H9 (cell line): ENCODE data around the gene LAMB1. TPM values are rescaled to one million over a fixed set of nuclear protein-coding genes. Genes with fewer than 3 reads are reported as not detected.

Experiments used
- DNase-seq: peaks from one replicate; pipeline ENCODE4 v3.0.0-alpha.2; 2017
- H2AFZ ChIP-seq: one replicate; pipeline ENCODE4 v1.6.1; 2013; ENCODE audit warnings: mild to moderate bottlenecking, low read length, control low read depth, moderate library complexity
- H2AK5ac ChIP-seq: 2 replicates; pipeline ENCODE4 v1.6.1; 2013; ENCODE audit warnings: low read length, control low read depth, mixed read lengths; ENCODE audit not compliant: insufficient read length
- H2BK120ac ChIP-seq: one replicate; pipeline ENCODE4 v1.6.1; 2013; ENCODE audit warnings: low read depth, mild to moderate bottlenecking, low read length, control low read depth, inconsistent platforms; ENCODE audit not compliant: poor library complexity, severe bottlenecking
- H2BK12ac ChIP-seq: 2 replicates; pipeline ENCODE4 v1.6.1; 2013; ENCODE audit warnings: low read length, control low read depth, mixed read lengths, low read depth; ENCODE audit not compliant: insufficient read length
- H2BK15ac ChIP-seq: 2 replicates; pipeline ENCODE4 v1.6.1; 2013; ENCODE audit warnings: low read depth, low read length, control low read depth
- H2BK20ac ChIP-seq: one replicate; pipeline ENCODE4 v1.6.1; 2013; ENCODE audit warnings: low read depth, mild to moderate bottlenecking, low read length, control low read depth, inconsistent platforms; ENCODE audit not compliant: poor library complexity, severe bottlenecking
- H2BK5ac ChIP-seq: 2 replicates; pipeline ENCODE4 v1.6.1; 2013; ENCODE audit warnings: low read length, control low read depth, mixed read lengths; ENCODE audit not compliant: insufficient read length
- H3K14ac ChIP-seq: 2 replicates; pipeline ENCODE4 v1.6.1; 2013; ENCODE audit warnings: low read length, control low read depth; ENCODE audit not compliant: insufficient read depth
- H3K18ac ChIP-seq: 2 replicates; pipeline ENCODE4 v1.6.1; 2013; ENCODE audit warnings: low read depth, mild to moderate bottlenecking, mixed read lengths, low read length, control low read depth; ENCODE audit not compliant: insufficient read length
- H3K23ac ChIP-seq: 2 replicates; pipeline ENCODE4 v1.6.1; 2013; ENCODE audit warnings: low read length, control low read depth, mixed read lengths, low read depth; ENCODE audit not compliant: insufficient read length
- H3K23me2 ChIP-seq: 2 replicates; pipeline ENCODE4 v1.6.1; 2013; ENCODE audit warnings: low read depth, mild to moderate bottlenecking, mixed read lengths, low read length, control low read depth; ENCODE audit not compliant: insufficient read length, poor library complexity, severe bottlenecking
- H3K27ac ChIP-seq: 2 replicates; pipeline ENCODE4 v1.5.1; 2013; ENCODE audit warnings: low read length, control low read depth, mixed read lengths, low read depth; ENCODE audit not compliant: insufficient read length
- H3K27me3 ChIP-seq: 2 replicates; pipeline ENCODE4 v1.6.1; 2013; ENCODE audit warnings: low read length, control low read depth, inconsistent platforms; ENCODE audit not compliant: insufficient read depth
- H3K4ac ChIP-seq: 2 replicates; pipeline ENCODE4 v1.6.1; 2013; ENCODE audit warnings: low read depth, mild to moderate bottlenecking, control low read depth, inconsistent platforms, low read length, moderate library complexity
- H3K4me1 ChIP-seq: 2 replicates; pipeline ENCODE4 v1.6.1; 2013; ENCODE audit warnings: low read length, control low read depth, inconsistent platforms; ENCODE audit not compliant: insufficient read depth
- H3K4me2 ChIP-seq: 2 replicates; pipeline ENCODE4 v1.6.1; 2013; ENCODE audit warnings: low read length, control low read depth, mixed read lengths; ENCODE audit not compliant: insufficient read length, insufficient read depth
- H3K56ac ChIP-seq: 2 replicates; pipeline ENCODE4 v1.6.1; 2013; ENCODE audit warnings: low read depth, mild to moderate bottlenecking, mixed read lengths, low read length, control low read depth; ENCODE audit not compliant: insufficient read length
- H3K79me1 ChIP-seq: 2 replicates; pipeline ENCODE4 v1.6.1; 2013; ENCODE audit warnings: low read depth, mild to moderate bottlenecking, moderate library complexity, low read length, control low read depth, inconsistent platforms; ENCODE audit not compliant: insufficient read depth, poor library complexity, severe bottlenecking
- H3K79me2 ChIP-seq: 2 replicates; pipeline ENCODE4 v1.6.1; 2013; ENCODE audit warnings: low read length, control low read depth, inconsistent platforms; ENCODE audit not compliant: insufficient read depth
- H3K9ac ChIP-seq: 2 replicates; pipeline ENCODE4 v1.6.1; 2013; ENCODE audit warnings: low read length, control low read depth, mixed read lengths; ENCODE audit not compliant: insufficient read length; ENCODE audit errors: extremely low read depth
- H3K9me3 ChIP-seq: one replicate; pipeline ENCODE4 v1.6.1; 2013; ENCODE audit warnings: low read depth, low read length, inconsistent platforms; ENCODE audit not compliant: control insufficient read depth
- H3T11ph ChIP-seq: one replicate; pipeline ENCODE4 v1.6.1; 2013; ENCODE audit warnings: mild to moderate bottlenecking, low read length, control low read depth, inconsistent platforms
- H4K20me1 ChIP-seq: one replicate; pipeline ENCODE4 v1.6.1; 2013; ENCODE audit not compliant: control insufficient read depth, insufficient read length, insufficient read depth
- H4K5ac ChIP-seq: 2 replicates; pipeline ENCODE4 v1.6.1; 2013; ENCODE audit warnings: low read depth, mild to moderate bottlenecking, mixed read lengths, low read length, control low read depth; ENCODE audit not compliant: insufficient read length
- H4K8ac ChIP-seq: replicated peaks from 2 replicates; pipeline ENCODE4 v1.6.1; 2013; ENCODE audit warnings: low read length, control low read depth, mixed read lengths, low read depth; ENCODE audit not compliant: insufficient read length
- H4K91ac ChIP-seq: 2 replicates; pipeline ENCODE4 v1.6.1; 2013; ENCODE audit warnings: low read depth, mild to moderate bottlenecking, moderate library complexity, mixed read lengths, low read length, control low read depth; ENCODE audit not compliant: insufficient read length
- H3K27ac Mint-ChIP-seq, 3 experiments: 2 replicates in 2 of 3; 3 replicates in 1 of 3; pipeline ENCODE4 v1.8.0; 2020 to 2021; ENCODE audit warnings: mixed read lengths in 3 of 3, mild to moderate bottlenecking in 1 of 3, moderate library complexity in 1 of 3
- H3K27me3 Mint-ChIP-seq: 2 replicates; pipeline ENCODE4 v1.8.0; 2021; ENCODE audit warnings: low read depth, mild to moderate bottlenecking, moderate library complexity, mixed read lengths
- H3K36me3 Mint-ChIP-seq, 3 experiments: 2 replicates in 2 of 3; 3 replicates in 1 of 3; pipeline ENCODE4 v1.8.0; 2020 to 2021; ENCODE audit warnings: low read depth in 3 of 3, mixed read lengths in 3 of 3; ENCODE audit not compliant: insufficient read depth in 1 of 3
- H3K4me1 Mint-ChIP-seq, 2 experiments: 2 replicates each; pipeline ENCODE4 v1.8.0; 2020; ENCODE audit warnings: mixed read lengths in 2 of 2
- H3K4me3 Mint-ChIP-seq, 2 experiments: 2 replicates in 1 of 2; 3 replicates in 1 of 2; pipeline ENCODE4 v1.8.0; 2020 to 2021; ENCODE audit warnings: mild to moderate bottlenecking in 2 of 2, mixed read lengths in 2 of 2, moderate library complexity in 1 of 2
- H3K9me3 Mint-ChIP-seq, 2 experiments: 2 replicates in 1 of 2; 3 replicates in 1 of 2; pipeline ENCODE4 v1.8.0; 2020; ENCODE audit warnings: mild to moderate bottlenecking in 2 of 2, mixed read lengths in 2 of 2, moderate library complexity in 1 of 2
- WGBS: extraction: QIAGEN DNeasy Blood & Tissue Kit; methylation state at CpG from one replicate; pipeline ENCODE4 v1.1.7; 2013; ENCODE audit warnings: missing lambda C conversion rate, low lambda C conversion rate, mixed read lengths; ENCODE audit not compliant: insufficient read length; ENCODE audit errors: extremely low coverage; 5-methylcytosine and 5-hydroxymethylcytosine counted together
- total RNA-seq: library from RNA; stranded (reverse); gene quantifications from 2 replicates; pipeline ENCODE4 v1.2.1, GENCODE V29; 2021
- TF ChIP-seq, protein P1 (sequence below): fragments of 200-600 bp; sonication (generic); conservative IDR thresholded peaks from 3 replicates; pipeline ENCODE4 v1.8.0; 2021; ENCODE audit warnings: antibody characterized with exemption, mild to moderate bottlenecking

The LAMB1 gene
- total RNA-seq, 1 experiment from 2014 or later: 75.8 TPM

- Histone ChIP-seq H3K56ac (no peak overlapping the region), H3K79me2 (no peaks in the 10 kb centered on the region), H3K23ac (no peak overlapping the region), H2BK12ac (no peak overlapping the region), H2BK20ac (no peak overlapping the region), H3K4ac (no peak overlapping the region), H2AFZ (no peak overlapping the region), H3K4me1 (no peaks in the 10 kb centered on the region; the same call in 1 of the 2 replicates), H3K79me1 (no peaks in the 10 kb centered on the region), H3K9ac (no peak overlapping the region), H2BK15ac (no peak overlapping the region), H4K91ac (no peak overlapping the region), H3K27ac (no peak overlapping the region), H3K23me2 (no peaks in the 10 kb centered on the region), H2AK5ac (no peak overlapping the region), H4K20me1 (no peaks in the 10 kb centered on the region), H3K18ac (no peak overlapping the region), H4K5ac (no peak overlapping the region), H2BK5ac (no peak overlapping the region), H3K14ac (no peak overlapping the region), H3K27me3 (no peaks in the 10 kb centered on the region), H4K8ac (no peak overlapping the region), H3K9me3 (no peaks in the 10 kb centered on the region), H3K4me2 (no peak overlapping the region), H3T11ph (no peak overlapping the region), H2BK120ac (no peak overlapping the region)
- H3K4me3 Mint-ChIP-seq: no peak overlapping the region
- H3K9me3 Mint-ChIP-seq: no peaks in the 10 kb centered on the region
- DNase-seq: no peak
- TF ChIP-seq, protein P1, sequence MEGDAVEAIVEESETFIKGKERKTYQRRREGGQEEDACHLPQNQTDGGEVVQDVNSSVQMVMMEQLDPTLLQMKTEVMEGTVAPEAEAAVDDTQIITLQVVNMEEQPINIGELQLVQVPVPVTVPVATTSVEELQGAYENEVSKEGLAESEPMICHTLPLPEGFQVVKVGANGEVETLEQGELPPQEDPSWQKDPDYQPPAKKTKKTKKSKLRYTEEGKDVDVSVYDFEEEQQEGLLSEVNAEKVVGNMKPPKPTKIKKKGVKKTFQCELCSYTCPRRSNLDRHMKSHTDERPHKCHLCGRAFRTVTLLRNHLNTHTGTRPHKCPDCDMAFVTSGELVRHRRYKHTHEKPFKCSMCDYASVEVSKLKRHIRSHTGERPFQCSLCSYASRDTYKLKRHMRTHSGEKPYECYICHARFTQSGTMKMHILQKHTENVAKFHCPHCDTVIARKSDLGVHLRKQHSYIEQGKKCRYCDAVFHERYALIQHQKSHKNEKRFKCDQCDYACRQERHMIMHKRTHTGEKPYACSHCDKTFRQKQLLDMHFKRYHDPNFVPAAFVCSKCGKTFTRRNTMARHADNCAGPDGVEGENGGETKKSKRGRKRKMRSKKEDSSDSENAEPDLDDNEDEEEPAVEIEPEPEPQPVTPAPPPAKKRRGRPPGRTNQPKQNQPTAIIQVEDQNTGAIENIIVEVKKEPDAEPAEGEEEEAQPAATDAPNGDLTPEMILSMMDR: no peak
- H3K27ac Mint-ChIP-seq: no peak overlapping the region
- H3K27me3 Mint-ChIP-seq: no peaks in the 10 kb centered on the region
- peaks cover 0 to 4% of the 10 kb centered on the region in 2 experiments; a peak in 2 of 4 replicates for H3K4me1 Mint-ChIP-seq
- WGBS: no CpG with 5 or more reads among the region's 3 CpGs
- peaks cover 11 to 56% (median 34%) of the 10 kb centered on the region in 3 experiments; a peak in 6 of 7 replicates for H3K36me3 Mint-ChIP-seq
Observed at GRCh38 chr7:107968449-107968848, 34.5 kb downstream of the LAMB1 start.
